RWPE1 (cell line): ENCODE data around the gene TANGO2.

Experiments
- CTCF ChIA-PET: fragments of 350-600 bp; sonication (Branson Sonifier 250); formaldehyde crosslinking; extraction: SDS; loops from one replicate; lab custom pipeline; 2021; lab: Yijun Ruan, JAX
- POLR2A ChIA-PET: fragments of 400-600 bp; formaldehyde crosslinking; extraction: SDS; loops from one replicate; lab custom pipeline; 2020; ENCODE audit warnings: antibody characterized with exemption; ENCODE audit not compliant: low non-redundant PET; lab: Yijun Ruan, JAX
- DNase-seq: peaks from one replicate; pipeline ENCODE4 v3.0.0; 2012; ENCODE audit warnings: low spot score
- H3K27ac ChIP-seq: fragments of 450-650 bp; 2 replicates; pipeline ENCODE4 v1.5.1; 2017
- CTCF ChIP-seq: fragments of 450-650 bp; conservative IDR thresholded peaks from 2 replicates; pipeline ENCODE4 v1.5.1; 2017; ENCODE audit warnings: low read depth, mild to moderate bottlenecking

Gene TANGO2

DNA sequence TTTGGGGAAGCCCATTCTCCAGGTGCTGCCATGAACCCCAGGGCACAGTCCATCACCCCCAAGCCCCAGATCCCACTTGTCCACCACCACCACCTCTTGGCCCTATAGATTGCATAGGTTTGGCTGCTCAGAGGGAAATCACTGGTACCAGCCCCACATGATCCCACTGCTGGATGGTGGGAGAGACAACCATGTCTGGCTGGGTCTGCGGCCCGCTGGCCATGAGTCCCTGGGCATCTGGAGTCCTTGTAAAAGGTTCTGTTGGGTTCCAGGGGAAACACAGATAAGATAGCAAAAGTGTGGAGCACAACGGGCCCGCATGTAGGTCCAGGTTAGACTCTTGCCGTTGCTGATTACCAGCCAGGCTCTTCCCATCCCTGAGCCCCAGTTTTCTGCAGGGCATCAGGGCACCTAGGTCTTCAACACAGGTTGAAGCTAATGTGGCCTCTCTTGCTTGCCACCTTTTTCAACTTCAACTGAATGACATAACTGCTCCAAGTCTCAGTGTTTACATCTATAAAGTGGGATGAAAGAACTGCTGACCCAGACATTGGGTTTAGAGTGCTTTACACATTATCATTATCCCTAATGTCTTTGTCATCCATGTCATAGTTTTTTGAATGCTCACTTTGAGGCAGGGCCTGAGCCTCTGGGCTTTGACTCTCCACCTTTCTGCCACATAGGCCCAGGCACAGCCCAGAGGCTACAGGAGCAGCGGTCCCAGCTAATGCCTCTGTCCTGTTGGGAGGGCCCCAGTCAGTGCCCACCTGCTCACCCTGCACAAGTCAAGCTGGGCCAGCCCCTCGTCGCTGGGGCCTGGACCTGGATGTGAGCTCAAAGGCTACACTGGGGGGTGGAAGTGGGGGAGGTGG is 1.0 kb upstream of the TANGO2 start:
- ChIA-PET CTCF (interaction anchor here (0.6 kb wide), 1 partner anchor 12 kb away, joined by 3 read pairs; no protein-coding TSS in a partner anchor), POLR2A (interaction anchor here (0.5 kb wide), 1 partner anchor 185 kb away, joined by 3 read pairs; no protein-coding TSS in a partner anchor)
- H3K27ac ChIP-seq: peak overlapping the region; percentile 65
- no peak for DNase-seq
- TF ChIP-seq CTCF: no peak

GRCh38 chr22:20021196-20022181 is 579 bp downstream of the TANGO2 start:
- peak overlapping the region; percentile 65 for H3K27ac ChIP-seq
- ChIA-PET CTCF (interaction anchor here (0.7 kb wide), 2 partner anchors 20 to 74 kb away, joined by 3 to 4 read pairs; no protein-coding TSS in a partner anchor), POLR2A (interaction anchor here (0.8 kb wide), 1 partner anchor 53 kb away, joined by 3 read pairs; no protein-coding TSS in a partner anchor)
- no peak for TF ChIP-seq CTCF
- DNase-seq: no peak

- CTCF ChIA-PET: interaction anchor here (0.6 to 0.7 kb wide), 3 partner anchors 10 to 75 kb away, joined by 3 to 4 read pairs (median 4); no protein-coding TSS in a partner anchor
Measured at GRCh38 chr22:20022231-20022977, 1.5 kb downstream of the TANGO2 start.

GRCh38 chr22:20022978-20023613 is 2.2 kb downstream of the TANGO2 start:
- CTCF ChIA-PET: interaction anchor here (0.6 kb wide), 2 partner anchors 10 to 39 kb away, joined by 3 to 4 read pairs; no protein-coding TSS in a partner anchor
- H3K27ac ChIP-seq: peak overlapping the region; percentile 65; the same call in 1 of the 2 replicates
- POLR2A ChIA-PET: no interaction called here
- no peak for DNase-seq
- TF ChIP-seq CTCF: no peak

More at GRCh38 chr22:20022231-20022977, 1.5 kb downstream of the TANGO2 start:
- H3K27ac ChIP-seq: peak overlapping the region; percentile 65
- TF ChIP-seq CTCF: no peak
- POLR2A ChIA-PET: interaction anchor here (0.8 kb wide), 1 partner anchor 52 kb away, joined by 3 read pairs; no protein-coding TSS in a partner anchor
- no peak for DNase-seq

- no peak overlapping the region; the same call in 1 of the 2 replicates for H3K27ac ChIP-seq
- CTCF ChIA-PET: no interaction called here
- DNase-seq: no peak
- POLR2A ChIA-PET: no interaction called here
- TF ChIP-seq CTCF: no peak
Measured at GRCh38 chr22:20024225-20024624, 3.3 kb downstream of the TANGO2 start.
